ENCODE results near the gene PPP4R2.

Gene PPP4R2

DNA sequence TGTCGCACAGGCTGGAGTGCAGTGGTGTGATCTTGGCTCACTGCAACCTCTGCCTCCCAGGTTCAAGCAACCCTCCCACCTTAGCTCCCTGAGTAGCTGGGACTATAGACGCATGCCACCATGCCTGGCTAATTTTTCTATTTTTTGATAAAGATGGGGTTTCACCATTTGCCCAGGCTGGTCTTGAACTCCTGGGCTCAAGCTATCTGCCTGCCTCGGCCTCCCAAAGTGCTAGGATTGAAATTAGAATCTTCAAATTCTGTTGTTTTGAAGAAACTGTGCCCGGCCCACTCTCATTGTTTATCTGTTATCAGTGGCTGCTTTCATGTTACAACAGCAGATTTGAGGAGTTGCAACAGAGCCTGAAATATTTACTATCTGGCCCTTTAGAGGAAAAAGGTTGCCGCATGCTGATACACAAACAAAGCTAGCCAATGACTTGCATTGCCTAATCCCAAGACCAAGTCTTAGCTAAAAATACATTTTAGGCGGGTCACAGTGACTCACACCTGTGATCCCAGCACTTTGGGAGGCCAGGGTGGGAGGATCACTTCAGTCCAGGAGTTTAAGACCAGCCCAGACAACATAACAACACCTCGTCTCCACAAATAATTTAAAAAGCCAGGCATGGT, 43.2 kb upstream of the PPP4R2 start:
- Histone ChIP-seq H2AFZ (ENCODE audit: low read length) (no peak overlapping the region), H3K27ac (ENCODE audit: low read depth, low read length, poor library complexity, severe bottlenecking) (no peak overlapping the region)

DNA sequence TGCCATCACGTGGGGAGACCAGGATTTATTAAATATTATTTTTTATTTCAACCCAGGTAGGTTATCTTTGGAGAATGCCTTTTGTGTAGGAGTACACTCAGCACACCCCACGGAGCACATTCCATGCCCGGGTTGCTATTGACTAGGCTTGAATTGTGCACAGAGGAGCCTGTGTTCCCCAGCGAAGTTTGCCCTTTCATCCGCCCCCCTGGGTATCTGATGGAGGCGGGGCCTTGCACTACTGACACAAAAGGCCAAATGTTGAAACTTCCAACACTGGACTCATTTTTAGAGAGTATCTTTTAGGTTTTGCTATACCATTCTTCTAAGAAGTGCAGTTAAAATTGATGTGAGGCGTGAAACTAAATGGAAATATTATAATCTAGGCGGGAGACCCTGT, 39.3 kb upstream of the PPP4R2 start:
- H4K20me1 ChIP-seq (ENCODE audit: insufficient read depth, low read length) = no peaks in the 10 kb centered on the region
- no peaks in the 10 kb centered on the region; the same call in 1 of the 2 replicates for H3K27me3 ChIP-seq (ENCODE audit: insufficient read depth, low read length)
- no peaks in the 10 kb centered on the region for H3K79me2 ChIP-seq (ENCODE audit: insufficient read depth, low read length)
- no peaks in the 10 kb centered on the region for H3K9me3 ChIP-seq (ENCODE audit: low read length)
- H2AFZ ChIP-seq (ENCODE audit: low read length) = no peak overlapping the region
- H3K36me3 ChIP-seq (ENCODE audit: insufficient read depth, low read length) = no peaks in the 10 kb centered on the region
- TF ChIP-seq, protein P1, sequence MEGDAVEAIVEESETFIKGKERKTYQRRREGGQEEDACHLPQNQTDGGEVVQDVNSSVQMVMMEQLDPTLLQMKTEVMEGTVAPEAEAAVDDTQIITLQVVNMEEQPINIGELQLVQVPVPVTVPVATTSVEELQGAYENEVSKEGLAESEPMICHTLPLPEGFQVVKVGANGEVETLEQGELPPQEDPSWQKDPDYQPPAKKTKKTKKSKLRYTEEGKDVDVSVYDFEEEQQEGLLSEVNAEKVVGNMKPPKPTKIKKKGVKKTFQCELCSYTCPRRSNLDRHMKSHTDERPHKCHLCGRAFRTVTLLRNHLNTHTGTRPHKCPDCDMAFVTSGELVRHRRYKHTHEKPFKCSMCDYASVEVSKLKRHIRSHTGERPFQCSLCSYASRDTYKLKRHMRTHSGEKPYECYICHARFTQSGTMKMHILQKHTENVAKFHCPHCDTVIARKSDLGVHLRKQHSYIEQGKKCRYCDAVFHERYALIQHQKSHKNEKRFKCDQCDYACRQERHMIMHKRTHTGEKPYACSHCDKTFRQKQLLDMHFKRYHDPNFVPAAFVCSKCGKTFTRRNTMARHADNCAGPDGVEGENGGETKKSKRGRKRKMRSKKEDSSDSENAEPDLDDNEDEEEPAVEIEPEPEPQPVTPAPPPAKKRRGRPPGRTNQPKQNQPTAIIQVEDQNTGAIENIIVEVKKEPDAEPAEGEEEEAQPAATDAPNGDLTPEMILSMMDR (IDR thresholded peaks at IDR 0.05; ENCODE audit: low read length) = no peak
- TF ChIP-seq EZH2 (IDR thresholded peaks at IDR 0.05; ENCODE audit: borderline replicate concordance, low read length) = no peak
- no peaks in the 10 kb centered on the region for H3K9me2 ChIP-seq (ENCODE audit: low read depth, low read length)
- H3K4me3 ChIP-seq (ENCODE audit: low read depth, low read length, poor library complexity, severe bottlenecking) = no peak overlapping the region
- no peaks in the 10 kb centered on the region for H3K4me1 ChIP-seq (ENCODE audit: insufficient read depth, low read length, severe bottlenecking)
- H3F3A ChIP-seq (ENCODE audit: insufficient read depth, low read length) = no peaks in the 10 kb centered on the region
- H3K4me2 ChIP-seq (ENCODE audit: low read length) = no peak overlapping the region
- H3K9ac ChIP-seq (ENCODE audit: low read length) = no peak overlapping the region
- no peak overlapping the region for H3K27ac ChIP-seq (ENCODE audit: low read depth, low read length, poor library complexity, severe bottlenecking)

More for the DNA sequence above, 43.2 kb upstream of the PPP4R2 start:
- peaks cover 9% of the 10 kb centered on the region for H3K4me1 ChIP-seq (ENCODE audit: insufficient read depth, low read length, severe bottlenecking)
- no peak overlapping the region for H3K9ac ChIP-seq (ENCODE audit: low read length)
- no peaks in the 10 kb centered on the region; the same call in 1 of the 2 replicates for H3K27me3 ChIP-seq (ENCODE audit: insufficient read depth, low read length)
- no peaks in the 10 kb centered on the region for H3K79me2 ChIP-seq (ENCODE audit: insufficient read depth, low read length)
- no peaks in the 10 kb centered on the region for H4K20me1 ChIP-seq (ENCODE audit: insufficient read depth, low read length)
- no peaks in the 10 kb centered on the region for H3K9me3 ChIP-seq (ENCODE audit: low read length)
- no peaks in the 10 kb centered on the region for H3K9me2 ChIP-seq (ENCODE audit: low read depth, low read length)
- TF ChIP-seq, protein P1 (IDR thresholded peaks at IDR 0.05; ENCODE audit: low read length) = no peak
- no peak for TF ChIP-seq EZH2 (IDR thresholded peaks at IDR 0.05; ENCODE audit: borderline replicate concordance, low read length)
- no peaks in the 10 kb centered on the region for H3K36me3 ChIP-seq (ENCODE audit: insufficient read depth, low read length)
- no peaks in the 10 kb centered on the region for H3F3A ChIP-seq (ENCODE audit: insufficient read depth, low read length)
- H3K4me3 ChIP-seq (ENCODE audit: low read depth, low read length, poor library complexity, severe bottlenecking) = no peak overlapping the region
- H3K4me2 ChIP-seq (ENCODE audit: low read length) = no peak overlapping the region

DNA sequence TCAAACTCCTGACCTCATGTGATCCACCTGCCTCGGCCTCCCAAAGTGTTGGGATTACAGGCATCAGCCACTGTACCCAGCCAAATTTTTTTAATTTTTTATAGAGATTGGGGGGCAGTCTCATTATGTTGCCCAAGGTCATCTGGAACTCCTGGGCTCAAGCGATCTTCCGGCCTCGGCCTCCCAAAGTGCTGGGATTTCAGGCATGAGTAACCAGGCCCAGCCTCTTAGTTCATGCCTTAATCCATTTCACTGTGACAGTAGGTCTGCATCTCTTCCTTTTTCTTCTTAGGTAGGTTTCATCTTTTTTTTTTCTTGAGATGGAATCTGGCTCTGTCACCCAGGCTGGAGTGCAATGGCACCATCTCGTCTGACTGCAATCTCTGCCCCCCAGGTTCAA, 37.3 kb upstream of the PPP4R2 start:
- H3K36me3 ChIP-seq (ENCODE audit: insufficient read depth, low read length) = no peaks in the 10 kb centered on the region
- no peak overlapping the region for H3K27ac ChIP-seq (ENCODE audit: low read depth, low read length, poor library complexity, severe bottlenecking)
- no peaks in the 10 kb centered on the region for H3K79me2 ChIP-seq (ENCODE audit: insufficient read depth, low read length)
- H2AFZ ChIP-seq (ENCODE audit: low read length) = no peak overlapping the region
- no peak overlapping the region for H3K4me2 ChIP-seq (ENCODE audit: low read length)
- no peaks in the 10 kb centered on the region for H3K9me3 ChIP-seq (ENCODE audit: low read length)
- H3K4me1 ChIP-seq (ENCODE audit: insufficient read depth, low read length, severe bottlenecking) = no peaks in the 10 kb centered on the region
- no peak overlapping the region for H3K9ac ChIP-seq (ENCODE audit: low read length)
- H3K27me3 ChIP-seq (ENCODE audit: insufficient read depth, low read length) = no peaks in the 10 kb centered on the region; the same call in 1 of the 2 replicates
- no peaks in the 10 kb centered on the region for H3K9me2 ChIP-seq (ENCODE audit: low read depth, low read length)
- no peaks in the 10 kb centered on the region for H3F3A ChIP-seq (ENCODE audit: insufficient read depth, low read length)
- TF ChIP-seq, protein P1 (IDR thresholded peaks at IDR 0.05; ENCODE audit: low read length) = no peak
- no peak for TF ChIP-seq EZH2 (IDR thresholded peaks at IDR 0.05; ENCODE audit: borderline replicate concordance, low read length)
- H3K4me3 ChIP-seq (ENCODE audit: low read depth, low read length, poor library complexity, severe bottlenecking) = no peak overlapping the region
- H4K20me1 ChIP-seq (ENCODE audit: insufficient read depth, low read length) = no peaks in the 10 kb centered on the region
